ENCODE data around the gene NINJ1.

DNA sequence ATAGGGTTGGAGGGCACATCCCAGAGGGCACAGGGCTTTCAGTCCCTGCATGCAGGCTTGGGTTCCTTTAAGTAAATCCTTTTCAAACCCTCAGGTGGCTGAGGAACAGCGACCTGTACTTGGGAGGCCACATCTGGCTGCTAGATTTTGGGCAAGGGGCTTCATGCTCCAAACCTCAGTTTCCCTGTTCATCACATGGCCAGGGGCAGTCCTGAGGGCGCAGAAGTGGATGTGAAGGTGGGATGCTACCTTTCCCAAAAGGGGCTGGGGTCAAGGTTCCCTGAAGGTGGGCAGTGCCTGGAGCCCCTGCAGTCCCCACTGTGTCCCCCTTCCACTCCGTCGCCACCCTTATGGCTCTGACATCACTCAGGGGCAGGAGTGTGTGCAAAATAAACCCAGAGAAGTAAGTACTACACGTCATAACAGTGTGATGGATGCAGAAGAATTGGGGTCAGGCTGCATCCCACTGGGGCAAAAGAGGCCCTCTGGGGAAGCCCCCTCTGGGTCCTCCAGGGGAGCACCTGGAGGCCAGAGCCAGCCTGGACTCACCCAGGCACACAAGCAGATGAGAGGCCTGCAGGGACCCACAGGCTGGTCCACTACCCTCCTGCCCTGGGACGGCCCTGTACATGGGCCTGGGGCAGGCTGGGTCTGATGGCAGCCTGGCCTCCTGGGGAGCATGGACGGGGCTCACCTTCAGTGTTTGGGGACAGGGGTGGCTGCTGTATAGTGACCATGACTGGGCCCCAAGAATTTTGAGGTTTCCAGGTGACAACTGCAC lies 40.0 kb downstream of the NINJ1 start:
- TF ChIP-seq POLR2A (IDR thresholded peaks at IDR 0.05): no peak
- no peak for TF ChIP-seq CTCF (IDR thresholded peaks at IDR 0.05)

Measured in lower leg skin (tissue), 3 donors.